H7 (cell line): ENCODE measurements around the gene TIMP3. TPM values are rescaled to one million over a fixed set of nuclear protein-coding genes. Genes with fewer than 3 reads are reported as not detected.

Experiments
- DNase-seq: peaks from one replicate; pipeline ENCODE4 v3.0.0; 2012
- H3K27me3 ChIP-seq: 2 replicates; pipeline ENCODE4 v1.6.0; 2011; ENCODE audit warnings: mild to moderate bottlenecking, low read length; ENCODE audit not compliant: control insufficient read depth, insufficient read depth
- H3K36me3 ChIP-seq: replicated peaks from 2 replicates; pipeline ENCODE4 v1.5.1; 2011; ENCODE audit warnings: low read length; ENCODE audit not compliant: control insufficient read depth, insufficient read depth
- H3K4me3 ChIP-seq: 2 replicates; pipeline ENCODE4 v1.5.1; 2011; ENCODE audit warnings: low read depth, mild to moderate bottlenecking, control low read depth, low read length, moderate library complexity; ENCODE audit not compliant: insufficient read depth
- total RNA-seq: library from RNA; depleted of rRNA; stranded (reverse); fragments of >200 nt; shearing (Covaris generic); gene quantifications from 2 replicates; pipeline ENCODE4 v1.2.3, GENCODE V29; 2014

The TIMP3 gene
- total RNA-seq, 1 experiment from 2014 or later = 6.7 TPM

GRCh38 chr22:32877196-32877595 lies 75.7 kb downstream of the TIMP3 start:
- Histone ChIP-seq H3K36me3 (no peaks in the 10 kb centered on the region), H3K27me3 (no peaks in the 10 kb centered on the region), H3K4me3 (no peak overlapping the region)
- DNase-seq = no peak

- DNase-seq = no peak
- Histone ChIP-seq H3K36me3 (no peaks in the 10 kb centered on the region), H3K4me3 (no peak overlapping the region), H3K27me3 (no peaks in the 10 kb centered on the region)
Observed at GRCh38 chr22:32879550-32879949, 78.0 kb downstream of the TIMP3 start.

- Histone ChIP-seq H3K27me3 (no peaks in the 10 kb centered on the region), H3K4me3 (no peak overlapping the region), H3K36me3 (no peaks in the 10 kb centered on the region)
- DNase-seq = no peak
Observed at GRCh38 chr22:32880061-32880460, 78.6 kb downstream of the TIMP3 start.

DNA sequence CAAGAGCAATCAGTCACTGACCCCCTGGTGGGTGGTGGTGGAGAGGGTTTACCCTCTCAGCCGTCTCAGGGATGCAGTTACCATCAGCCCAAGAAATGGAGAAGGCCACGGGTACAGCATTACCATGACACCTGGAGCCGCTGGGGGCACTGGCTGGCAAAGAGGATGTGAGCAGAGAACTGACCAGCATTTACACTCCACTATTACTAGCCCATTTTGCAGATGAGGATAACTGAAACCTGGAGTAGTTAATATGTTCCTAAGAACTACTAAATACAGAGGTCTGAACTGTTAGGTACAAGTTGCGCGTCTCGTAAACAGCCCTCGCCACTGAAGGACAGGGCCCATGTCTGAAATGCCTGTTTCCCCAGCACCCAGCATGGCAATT lies 79.0 kb downstream of the TIMP3 start:
- Histone ChIP-seq H3K36me3 (no peaks in the 10 kb centered on the region), H3K27me3 (no peaks in the 10 kb centered on the region), H3K4me3 (no peak overlapping the region)
- DNase-seq = no peak

DNA sequence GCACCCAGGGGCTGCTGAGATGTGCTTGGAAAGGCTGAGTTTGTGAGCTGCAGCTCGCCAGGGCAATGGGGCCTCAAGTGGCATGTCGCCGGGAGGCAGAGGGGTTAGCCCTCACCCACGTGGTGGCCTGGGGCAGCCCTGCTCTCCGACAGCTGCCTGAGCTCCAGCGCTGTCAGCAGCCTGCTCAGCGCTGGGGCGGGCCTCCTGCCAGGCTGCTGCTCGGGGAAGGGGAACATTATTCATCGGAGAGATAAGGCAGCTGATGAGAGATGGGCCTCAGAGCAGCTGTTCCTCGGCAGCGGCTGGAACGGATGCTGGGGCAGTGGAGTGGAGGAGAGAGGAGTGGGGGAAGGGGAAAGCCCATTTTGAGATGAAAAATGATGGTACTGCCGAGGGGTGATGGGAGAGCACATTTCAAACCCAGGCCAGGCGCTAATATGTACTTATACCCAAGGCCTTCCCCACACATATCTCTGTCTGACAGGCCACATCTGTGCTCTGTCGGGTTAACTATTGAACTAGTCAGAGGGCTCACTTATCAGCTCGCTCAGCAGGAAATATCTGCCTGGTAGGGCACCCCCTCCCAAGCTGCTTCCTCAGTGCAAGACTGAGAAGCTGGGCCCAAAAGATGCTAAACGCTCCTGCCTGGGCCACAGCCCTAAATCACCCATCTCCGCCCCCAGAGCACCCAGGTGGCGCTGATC lies 79.5 kb downstream of the TIMP3 start:
- peak; percentile 39 for DNase-seq
- no peak overlapping the region for H3K4me3 ChIP-seq
- no peaks in the 10 kb centered on the region for H3K27me3 ChIP-seq
- no peaks in the 10 kb centered on the region for H3K36me3 ChIP-seq

GRCh38 chr22:32882360-32882755 lies 80.9 kb downstream of the TIMP3 start:
- H3K27me3 ChIP-seq = no peaks in the 10 kb centered on the region
- H3K36me3 ChIP-seq = no peaks in the 10 kb centered on the region
- DNase-seq = no peak
- no peak overlapping the region for H3K4me3 ChIP-seq

DNA sequence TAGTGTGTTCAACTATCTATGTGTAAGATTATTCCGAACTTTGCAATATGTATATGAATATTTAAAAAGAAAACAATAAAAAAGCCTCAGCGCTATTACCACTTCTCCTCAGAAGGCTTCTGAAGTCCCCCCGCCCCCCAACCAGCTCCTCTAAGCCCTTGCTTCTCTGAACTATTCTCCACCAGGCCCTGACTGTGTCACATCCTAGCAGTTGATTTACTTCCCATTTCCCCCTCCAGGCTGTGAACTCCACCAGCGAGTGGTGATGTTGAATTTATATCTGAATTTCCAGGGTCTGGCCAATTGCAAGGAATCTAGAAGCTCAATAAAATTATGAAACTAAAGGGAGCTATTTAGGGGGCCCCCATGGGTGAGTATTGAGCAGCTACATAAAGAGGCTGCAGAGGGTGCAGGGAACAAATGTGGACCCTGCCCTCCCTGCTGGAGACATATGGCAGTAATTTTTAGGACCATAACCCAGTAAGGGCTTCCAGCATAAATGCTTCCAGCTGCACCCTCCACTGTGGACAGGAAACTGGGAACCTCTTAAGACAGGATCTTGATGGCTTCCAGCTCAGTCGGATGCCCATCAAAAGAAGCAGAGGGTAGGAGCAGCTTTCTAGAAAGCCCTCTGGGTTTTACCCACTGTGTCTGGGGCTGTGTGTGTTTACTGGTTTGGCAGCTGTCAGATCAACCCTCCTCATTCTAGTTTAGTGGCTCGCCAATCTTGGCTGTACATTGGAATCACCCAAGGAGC lies 81.4 kb downstream of the TIMP3 start:
- Histone ChIP-seq H3K36me3 (no peaks in the 10 kb centered on the region), H3K27me3 (no peaks in the 10 kb centered on the region), H3K4me3 (no peak overlapping the region)
- no peak for DNase-seq

DNA sequence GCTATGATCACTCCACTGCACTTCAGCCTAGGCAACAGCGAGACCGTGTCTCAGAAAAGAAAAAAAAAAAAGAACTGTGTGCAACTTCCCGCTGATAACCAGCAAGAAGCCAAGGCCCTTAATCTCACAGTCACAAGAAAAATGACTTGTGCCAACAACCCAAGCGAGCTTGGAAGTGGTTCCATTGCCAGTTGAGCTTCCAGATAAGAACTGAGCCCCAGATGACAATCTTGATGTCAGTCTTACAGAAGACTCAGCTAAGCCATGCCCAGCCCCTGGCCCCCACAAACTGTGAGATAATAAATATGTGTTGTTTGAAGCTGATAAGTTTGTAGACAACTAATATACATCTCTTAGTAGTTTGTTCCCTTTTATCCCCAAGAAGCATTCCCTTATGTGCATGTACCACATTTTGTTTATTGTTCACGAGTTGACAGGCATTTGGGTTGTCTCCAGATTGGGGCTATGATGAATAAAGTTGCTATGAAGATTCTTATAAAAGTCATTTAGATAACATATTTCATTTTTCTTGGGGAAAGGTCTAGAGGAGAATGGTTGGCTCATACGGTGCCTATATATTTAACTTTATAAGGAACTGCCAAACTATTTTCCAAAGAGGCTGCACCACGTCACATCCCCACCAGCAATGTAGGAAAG lies 85.9 kb downstream of the TIMP3 start:
- Histone ChIP-seq H3K4me3 (no peak overlapping the region), H3K36me3 (no peaks in the 10 kb centered on the region), H3K27me3 (no peaks in the 10 kb centered on the region)
- DNase-seq = no peak

DNA sequence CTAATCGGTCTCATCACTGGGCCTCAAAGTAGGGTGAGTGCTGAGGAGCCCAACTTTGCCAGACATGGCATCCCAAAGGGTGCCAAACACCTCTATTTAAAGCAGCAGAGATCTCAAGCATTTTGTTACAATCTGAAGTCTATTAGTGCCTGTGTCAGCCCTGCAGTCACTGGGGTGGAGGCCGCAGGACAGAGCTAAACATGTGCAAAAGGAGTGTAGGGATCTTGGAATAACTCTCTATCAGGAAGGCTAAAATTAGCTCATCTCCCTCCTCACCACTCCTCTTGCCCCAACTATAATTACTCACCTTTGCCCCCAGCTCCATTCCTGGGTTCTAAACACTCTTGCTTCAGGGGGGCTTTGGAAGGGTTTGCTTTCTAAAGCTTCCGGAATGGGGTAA lies 87.5 kb downstream of the TIMP3 start:
- DNase-seq = no peak
- H3K4me3 ChIP-seq = no peak overlapping the region

DNA sequence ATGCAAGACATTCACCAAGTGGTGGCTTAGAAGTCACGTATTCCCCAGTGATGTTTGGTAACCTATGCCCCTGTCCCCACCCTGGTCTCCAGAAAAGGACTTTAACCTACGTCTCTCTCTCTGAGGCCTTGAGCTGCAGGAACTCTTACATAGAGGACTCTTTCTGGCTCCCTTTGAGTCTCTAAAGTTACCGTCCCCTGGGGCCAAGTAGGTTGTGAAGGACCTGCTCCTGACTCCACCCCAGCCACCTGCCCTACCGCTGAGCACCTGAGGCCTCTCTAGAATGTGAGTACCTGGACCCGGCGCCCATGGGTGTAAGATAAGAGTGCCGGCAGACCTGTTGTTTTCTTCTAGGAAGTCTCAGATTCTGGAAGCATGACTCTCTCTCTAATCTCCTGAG lies 95.4 kb downstream of the TIMP3 start:
- H3K36me3 ChIP-seq = no peaks in the 10 kb centered on the region; the same call in 1 of the 2 replicates
- no peaks in the 10 kb centered on the region for H3K27me3 ChIP-seq
- no peak overlapping the region for H3K4me3 ChIP-seq
- no peak for DNase-seq

More for the DNA sequence above, 87.5 kb downstream of the TIMP3 start:
- Histone ChIP-seq H3K27me3 (no peaks in the 10 kb centered on the region), H3K36me3 (no peaks in the 10 kb centered on the region)

DNA sequence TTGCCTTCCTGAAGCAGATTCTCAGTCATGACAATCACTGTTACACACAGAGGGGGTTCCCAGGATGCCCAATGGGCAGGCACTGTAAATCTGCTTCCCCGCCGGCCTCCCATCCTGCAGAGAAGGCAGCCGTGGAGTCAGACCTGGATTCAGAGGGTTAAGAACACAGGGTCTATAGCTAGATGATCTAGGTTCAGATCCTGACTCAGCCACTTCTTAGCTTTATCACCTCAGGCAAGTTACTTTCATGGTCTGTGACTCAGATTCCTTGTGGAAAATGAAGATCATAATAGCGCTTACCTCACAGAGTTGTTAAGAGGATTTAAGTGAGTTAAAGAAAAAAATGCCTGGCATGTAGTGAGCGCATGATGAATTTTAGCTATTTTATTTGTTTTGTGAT lies 95.9 kb downstream of the TIMP3 start:
- Histone ChIP-seq H3K27me3 (no peaks in the 10 kb centered on the region), H3K36me3 (no peaks in the 10 kb centered on the region; the same call in 1 of the 2 replicates), H3K4me3 (no peak overlapping the region)
- DNase-seq = no peak

- DNase-seq = no peak
- H3K4me3 ChIP-seq = no peak overlapping the region
Observed at GRCh38 chr22:32900886-32901635, 99.6 kb downstream of the TIMP3 start.

DNA sequence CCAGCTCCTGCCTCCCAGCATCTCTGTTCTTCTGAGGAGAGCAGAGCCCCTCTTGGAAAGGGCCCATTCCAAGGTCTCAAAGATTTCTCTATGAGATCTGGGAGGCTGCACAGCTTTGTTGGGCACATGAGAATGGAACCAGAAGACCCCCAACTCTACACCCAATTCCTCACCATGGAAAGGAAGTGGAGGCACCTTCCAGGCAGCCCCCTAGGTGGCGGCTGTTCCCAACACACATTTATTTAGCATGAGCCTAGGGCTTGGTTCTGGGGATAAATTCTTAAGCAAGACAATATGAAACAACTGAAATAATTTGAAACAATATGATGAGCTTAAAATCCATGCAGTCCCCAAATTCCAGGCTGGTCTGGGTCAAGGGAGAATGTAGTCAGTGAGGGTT lies 100.4 kb downstream of the TIMP3 start:
- H3K4me3 ChIP-seq = no peak overlapping the region
- no peak for DNase-seq
- H3K36me3 ChIP-seq = no peaks in the 10 kb centered on the region; the same call in 1 of the 2 replicates
- no peaks in the 10 kb centered on the region for H3K27me3 ChIP-seq

More at GRCh38 chr22:32900886-32901635, 99.6 kb downstream of the TIMP3 start:
- Histone ChIP-seq H3K27me3 (no peaks in the 10 kb centered on the region), H3K36me3 (no peaks in the 10 kb centered on the region; the same call in 1 of the 2 replicates)

GRCh38 chr22:32903507-32903906 lies 102.0 kb downstream of the TIMP3 start:
- no peak overlapping the region for H3K4me3 ChIP-seq
- no peaks in the 10 kb centered on the region for H3K27me3 ChIP-seq
- H3K36me3 ChIP-seq = no peaks in the 10 kb centered on the region; the same call in 1 of the 2 replicates
- DNase-seq = no peak
